Endothelial cell of umbilical vein (primary cell): ENCODE data around the gene TMEM254.

ENCODE experiments used
- POLR2A ChIP-seq: IDR thresholded peaks from 2 replicates; pipeline ENCODE4 v1.6.1; 2012; ENCODE audit warnings: low read depth, mild to moderate bottlenecking, control low read depth, low read length
- TF ChIP-seq, protein P1 (sequence below), 2 donors: IDR thresholded peaks; 1 replicate in 1 of 2; 2 replicates in 1 of 2; pipeline ENCODE4 v1.5.1; 2011; ENCODE audit warnings: low read length in 2 of 2, mild to moderate bottlenecking in 2 of 2, moderate library complexity in 2 of 2, control low read depth in 1 of 2, inconsistent platforms in 1 of 2, low read depth in 1 of 2; ENCODE audit not compliant: insufficient read depth in 1 of 2; ENCODE audit errors: extremely low read depth in 1 of 2

- TF ChIP-seq, protein P1, sequence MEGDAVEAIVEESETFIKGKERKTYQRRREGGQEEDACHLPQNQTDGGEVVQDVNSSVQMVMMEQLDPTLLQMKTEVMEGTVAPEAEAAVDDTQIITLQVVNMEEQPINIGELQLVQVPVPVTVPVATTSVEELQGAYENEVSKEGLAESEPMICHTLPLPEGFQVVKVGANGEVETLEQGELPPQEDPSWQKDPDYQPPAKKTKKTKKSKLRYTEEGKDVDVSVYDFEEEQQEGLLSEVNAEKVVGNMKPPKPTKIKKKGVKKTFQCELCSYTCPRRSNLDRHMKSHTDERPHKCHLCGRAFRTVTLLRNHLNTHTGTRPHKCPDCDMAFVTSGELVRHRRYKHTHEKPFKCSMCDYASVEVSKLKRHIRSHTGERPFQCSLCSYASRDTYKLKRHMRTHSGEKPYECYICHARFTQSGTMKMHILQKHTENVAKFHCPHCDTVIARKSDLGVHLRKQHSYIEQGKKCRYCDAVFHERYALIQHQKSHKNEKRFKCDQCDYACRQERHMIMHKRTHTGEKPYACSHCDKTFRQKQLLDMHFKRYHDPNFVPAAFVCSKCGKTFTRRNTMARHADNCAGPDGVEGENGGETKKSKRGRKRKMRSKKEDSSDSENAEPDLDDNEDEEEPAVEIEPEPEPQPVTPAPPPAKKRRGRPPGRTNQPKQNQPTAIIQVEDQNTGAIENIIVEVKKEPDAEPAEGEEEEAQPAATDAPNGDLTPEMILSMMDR (IDR thresholded peaks at IDR 0.05; ENCODE audit: extremely low read depth in 1 of 2, insufficient read depth in 1 of 2, low read depth in 1 of 2, low read length in 2 of 2) = no peak
- no peak for TF ChIP-seq POLR2A
Measured at GRCh38 chr10:80122746-80123145, 44.3 kb downstream of the TMEM254 start.
